ENCODE data around the gene HLA-DMA. TPM values are rescaled to one million over a fixed set of nuclear protein-coding genes. Genes with fewer than 3 reads are reported as not detected.
A peak's percentile ranks its signal among the peaks of the same experiment; 100 is the strongest.

HLA-DMA gene
- total and polyA plus RNA-seq, 2 of the 4 experiments (the other 2 are of a cell fraction): 2.3 to 8.3 TPM

DNA sequence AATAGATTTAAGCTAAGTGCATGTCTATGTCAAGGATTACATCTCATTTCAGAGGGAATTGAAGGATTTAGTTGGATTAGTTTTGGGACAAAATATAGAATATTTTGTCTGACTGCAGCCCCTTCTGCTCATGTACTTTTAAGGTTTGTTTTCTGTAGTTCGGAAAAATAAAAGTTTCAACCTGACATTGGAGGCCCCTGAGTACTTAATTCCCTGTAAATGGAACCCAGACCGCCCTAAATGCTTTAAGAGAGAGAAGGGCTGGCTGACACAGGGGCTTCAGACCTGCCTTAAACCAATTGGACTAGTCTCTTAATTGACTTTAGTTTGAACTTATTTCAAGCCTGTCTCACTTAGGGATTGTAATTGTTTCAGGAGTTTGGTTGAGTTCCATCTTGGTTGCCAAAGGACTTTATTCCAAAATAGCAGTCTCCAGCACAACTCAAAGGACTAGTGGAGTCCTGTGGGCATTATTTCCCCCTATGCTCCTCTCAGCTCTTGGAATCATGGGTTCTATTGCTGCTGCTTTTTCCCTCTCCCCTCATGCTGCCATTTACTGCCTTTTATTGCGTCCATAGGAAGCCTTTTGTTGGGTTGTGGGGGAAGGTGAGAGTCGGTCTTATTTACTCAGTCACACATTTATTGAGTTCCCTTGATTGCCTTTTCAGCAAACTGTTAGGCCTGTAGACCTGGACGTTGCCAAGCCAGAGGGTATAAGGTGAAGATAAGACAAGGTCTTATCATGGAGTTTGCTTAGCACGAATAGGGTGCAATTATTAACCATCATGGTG, 30.0 kb upstream of the HLA-DMA start:
- Histone ChIP-seq H2AK5ac (ENCODE audit: low read depth, low read length) (no peak overlapping the region), H3K18ac (ENCODE audit: low read depth, low read length) (no peak overlapping the region), H3K27ac (ENCODE audit: insufficient read depth, low read length) (no peak overlapping the region), H4K91ac (ENCODE audit: insufficient read depth, low read depth, low read length) (no peak overlapping the region), H3K9ac (ENCODE audit: low read depth, low read length) (no peak overlapping the region), H3K9me1 (ENCODE audit: insufficient read depth, low read length) (peaks cover 5% of the 10 kb centered on the region; the same call in 1 of the 2 replicates), H3K27me3 (ENCODE audit: control insufficient read depth, insufficient read depth, low read length) (peaks cover 7% of the 10 kb centered on the region), H4K8ac (ENCODE audit: low read depth in 2 of 2, low read length in 2 of 2) (no peak overlapping the region), H2BK5ac (ENCODE audit: low read depth, low read length, poor library complexity, severe bottlenecking) (peak overlapping the region; percentile 3), H3K4me2 (ENCODE audit: low read depth, low read length) (no peak overlapping the region), H3K9me3 (ENCODE audit: control insufficient read depth, insufficient read depth, low read length) (no peaks in the 10 kb centered on the region), H3K4ac (ENCODE audit: low read depth, low read length) (no peak overlapping the region), H3K36me3 (ENCODE audit: control insufficient read depth, insufficient read depth, low read length) (peaks cover 36% of the 10 kb centered on the region), H2BK20ac (ENCODE audit: low read depth, low read length) (no peak overlapping the region), H2BK15ac (ENCODE audit: low read depth, low read length) (no peak overlapping the region), H2AK9ac (replicated peaks; ENCODE audit: low read depth, low read length, poor library complexity) (no peak overlapping the region), H3K14ac (replicated peaks; ENCODE audit: low read depth, low read length) (no peak overlapping the region), H2BK120ac (ENCODE audit: low read depth, low read length) (no peak overlapping the region), H3K79me1 (ENCODE audit: low read depth in 1 of 2, low read length in 2 of 2) (peaks cover 24 to 31% of the 10 kb centered on the region in 2 experiments), H3K4me3 (ENCODE audit: insufficient read depth, low read depth, low read length) (no peak overlapping the region), H4K20me1 (ENCODE audit: insufficient read depth, low read length) (peaks cover 67% of the 10 kb centered on the region), H4K5ac (ENCODE audit: low read depth, low read length) (no peak overlapping the region), H2AFZ (replicated peaks; ENCODE audit: low read length, poor library complexity) (no peak overlapping the region), H3K23ac (ENCODE audit: low read depth, low read length) (peak overlapping the region; percentile 23; the same call in 1 of the 2 replicates), H3K4me1 (ENCODE audit: control insufficient read depth, insufficient read depth, low read length) (no peaks in the 10 kb centered on the region), H3K56ac (ENCODE audit: extremely low read depth, insufficient read depth, low read length) (no peak overlapping the region)
- DNase-seq (no peak), ATAC-seq (ENCODE audit: low read depth) (no peak)
- BruUV-seq (replicated peaks): no TSS peak
- no peak for TF ChIP-seq SMC3 (IDR thresholded peaks at IDR 0.05; ENCODE audit: low read depth, low read length)
- TF ChIP-seq, protein P1, sequence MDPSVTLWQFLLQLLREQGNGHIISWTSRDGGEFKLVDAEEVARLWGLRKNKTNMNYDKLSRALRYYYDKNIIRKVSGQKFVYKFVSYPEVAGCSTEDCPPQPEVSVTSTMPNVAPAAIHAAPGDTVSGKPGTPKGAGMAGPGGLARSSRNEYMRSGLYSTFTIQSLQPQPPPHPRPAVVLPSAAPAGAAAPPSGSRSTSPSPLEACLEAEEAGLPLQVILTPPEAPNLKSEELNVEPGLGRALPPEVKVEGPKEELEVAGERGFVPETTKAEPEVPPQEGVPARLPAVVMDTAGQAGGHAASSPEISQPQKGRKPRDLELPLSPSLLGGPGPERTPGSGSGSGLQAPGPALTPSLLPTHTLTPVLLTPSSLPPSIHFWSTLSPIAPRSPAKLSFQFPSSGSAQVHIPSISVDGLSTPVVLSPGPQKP (IDR thresholded peaks at IDR 0.05; ENCODE audit: borderline replicate concordance, low read depth, low read length): no peak
- TF ChIP-seq CEBPB (IDR thresholded peaks at IDR 0.05; ENCODE audit: low read depth, low read length): no peak
- TF ChIP-seq NFE2L2 (IDR thresholded peaks at IDR 0.05; ENCODE audit: low read depth, low read length): no peak
- no peak for TF ChIP-seq RCOR1 (IDR thresholded peaks at IDR 0.05; ENCODE audit: insufficient replicate concordance, low read length)
- no peak for TF ChIP-seq CHD1 (IDR thresholded peaks at IDR 0.05; ENCODE audit: low read depth, low read length)
- TF ChIP-seq POLR2A (IDR thresholded peaks at IDR 0.05; ENCODE audit: low read depth, low read length): no peak
- TF ChIP-seq, protein P2, sequence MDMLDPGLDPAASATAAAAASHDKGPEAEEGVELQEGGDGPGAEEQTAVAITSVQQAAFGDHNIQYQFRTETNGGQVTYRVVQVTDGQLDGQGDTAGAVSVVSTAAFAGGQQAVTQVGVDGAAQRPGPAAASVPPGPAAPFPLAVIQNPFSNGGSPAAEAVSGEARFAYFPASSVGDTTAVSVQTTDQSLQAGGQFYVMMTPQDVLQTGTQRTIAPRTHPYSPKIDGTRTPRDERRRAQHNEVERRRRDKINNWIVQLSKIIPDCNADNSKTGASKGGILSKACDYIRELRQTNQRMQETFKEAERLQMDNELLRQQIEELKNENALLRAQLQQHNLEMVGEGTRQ (IDR thresholded peaks at IDR 0.05; ENCODE audit: low read depth, low read length): no peak
- CTCF ChIA-PET: interaction anchor here (2.0 to 2.8 kb wide), 3 partner anchors 11 to 97 kb away, joined by 7 to 19 read pairs (median 17); no protein-coding TSS in a partner anchor
- no CpG with 5 or more reads among the region's 6 CpGs for WGBS, 2 experiments (ENCODE audit: extremely low coverage in 2 of 2, insufficient read length in 1 of 2)
- dilution Hi-C loops (cut with HindIII; ENCODE audit: low sequenced_read_pairs, unreplicated experiment) (no loop called here), intact Hi-C loops (cut with micrococcal nuclease) (no loop called here), in situ Hi-C loops (cut with MboI; ENCODE audit: low sequenced_read_pairs) (no loop called here)
- POLR2A ChIA-PET (ENCODE audit: unreplicated experiment): interaction anchor here (0.7 to 2.8 kb wide), 3 partner anchors 9 to 339 kb away, joined by 4 to 27 read pairs (median 6); no protein-coding TSS in a partner anchor
